Breast epithelium (tissue), 3 donors: ENCODE data around the gene SLC17A7.

Source experiments
- CTCF ChIP-seq, 3 donors: fragments of 450-650 bp; IDR thresholded peaks; one replicate each; pipeline ENCODE4 v1.5.1; 2016 to 2017; ENCODE audit warnings: antibody characterized with exemption in 3 of 3, mild to moderate bottlenecking in 3 of 3, moderate library complexity in 3 of 3
- POLR2A ChIP-seq: fragments of 450-650 bp; IDR thresholded peaks from one replicate; pipeline ENCODE4 v1.6.1; 2016; ENCODE audit warnings: antibody characterized with exemption, mild to moderate bottlenecking, moderate library complexity
- POLR2AphosphoS5 ChIP-seq, 3 donors: sonication (generic); formaldehyde crosslinking; IDR thresholded peaks; one replicate each; pipeline ENCODE4 v1.6.1; 2017; ENCODE audit warnings: antibody characterized with exemption in 3 of 3

GRCh38 chr19:49442771-49443365 is 1.5 kb upstream of the SLC17A7 start:
- TF ChIP-seq POLR2A (no peak), CTCF (IDR thresholded peaks at IDR 0.05) (no peak), POLR2AphosphoS5 (IDR thresholded peaks at IDR 0.05) (no peak)
